Astrocyte (in vitro differentiated cells and primary cell): ENCODE measurements around the gene HKDC1.

Experiments used
- CTCF ChIP-seq: IDR thresholded peaks from 2 replicates; pipeline ENCODE4 v1.5.1; 2011; ENCODE audit warnings: low read depth, mild to moderate bottlenecking, inconsistent platforms, low read length, moderate library complexity; ENCODE audit not compliant: insufficient read depth
- EZH2 ChIP-seq: IDR thresholded peaks from 2 replicates; pipeline ENCODE4 v1.6.1; 2012; ENCODE audit warnings: mild to moderate bottlenecking, low read length, inconsistent platforms; ENCODE audit not compliant: insufficient read depth

- TF ChIP-seq CTCF (no peak), EZH2 (no peak)
Observed at GRCh38 chr10:69242852-69243212, 22.7 kb downstream of the HKDC1 start.
